CD4-positive, alpha-beta T cell (primary cell): Measurements from ENCODE around the gene MOBP. TPM values are rescaled to one million over a fixed set of nuclear protein-coding genes. Genes with fewer than 3 reads are reported as not detected.

ENCODE experiments used
- ATAC-seq: fragments of 200-7000 bp; cut with Tn5 transposase; one replicate; pipeline ENCODE4 v1.10.0; 2022; ENCODE audit warnings: mild to moderate bottlenecking; ENCODE audit not compliant: poor library complexity
- CTCF ChIA-PET: fragments of 350-600 bp; sonication (Branson Sonifier 250); formaldehyde crosslinking; loops from one replicate; lab custom pipeline; 2021; ENCODE audit warnings: antibody characterized with exemption, inconsistent platforms; lab: Charles Lee
- POLR2A ChIA-PET: fragments of 350-600 bp; sonication (Branson Sonifier 250); formaldehyde crosslinking; loops from one replicate; lab custom pipeline; 2021; ENCODE audit warnings: antibody characterized with exemption, inconsistent platforms; lab: Charles Lee
- DNase-seq, 14 experiments: peaks; one replicate each; pipeline ENCODE4 v3.0.0-alpha.2; 2013 to 2020; ENCODE audit warnings: mixed read lengths in 2 of 14
- H3K27ac ChIP-seq, 2 donors: one replicate each; pipeline versions ENCODE4 v1.5.1 to v1.7.0; 2013; ENCODE audit warnings: low read length in 2 of 2, low read depth in 1 of 2, mild to moderate bottlenecking in 1 of 2
- H3K27me3 ChIP-seq, 2 experiments: 1 replicate in 1 of 2; 2 replicates in 1 of 2; pipeline versions ENCODE4 v1.6.1 to v1.7.0; 2013; ENCODE audit warnings: low read length in 2 of 2, control low read depth in 1 of 2, mild to moderate bottlenecking in 1 of 2, moderate library complexity in 1 of 2; ENCODE audit not compliant: insufficient read depth in 2 of 2, control insufficient read depth in 1 of 2
- H3K36me3 ChIP-seq: one replicate; pipeline ENCODE4 v1.6.1; 2013; ENCODE audit warnings: low read length, control low read depth; ENCODE audit not compliant: insufficient read depth
- H3K4me1 ChIP-seq: one replicate; pipeline ENCODE4 v1.6.1; 2013; ENCODE audit warnings: low read length, control low read depth; ENCODE audit not compliant: insufficient read depth
- H3K4me3 ChIP-seq: one replicate; pipeline ENCODE4 v1.5.1; 2013; ENCODE audit warnings: mild to moderate bottlenecking, low read length, moderate library complexity
- H3K9me3 ChIP-seq, 2 experiments: 1 replicate in 1 of 2; 2 replicates in 1 of 2; pipeline versions ENCODE4 v1.6.1 to v1.7.0; 2013; ENCODE audit warnings: low read length in 2 of 2, mild to moderate bottlenecking in 2 of 2, control low read depth in 1 of 2, moderate library complexity in 1 of 2; ENCODE audit not compliant: control insufficient read depth in 1 of 2, insufficient read depth in 1 of 2
- H3K27ac Mint-ChIP-seq: one replicate; pipeline ENCODE4 v1.8.0; 2020; ENCODE audit warnings: mixed read lengths
- H3K27me3 Mint-ChIP-seq: one replicate; pipeline ENCODE4 v1.8.0; 2021; ENCODE audit warnings: mixed read lengths
- H3K36me3 Mint-ChIP-seq: one replicate; pipeline ENCODE4 v1.8.0; 2021; ENCODE audit warnings: low read depth, mixed read lengths
- H3K4me1 Mint-ChIP-seq: one replicate; pipeline ENCODE4 v1.8.0; 2021; ENCODE audit warnings: low read depth, mixed read lengths
- H3K4me3 Mint-ChIP-seq: one replicate; pipeline ENCODE4 v1.8.0; 2020; ENCODE audit warnings: mild to moderate bottlenecking, mixed read lengths
- H3K9me3 Mint-ChIP-seq: one replicate; pipeline ENCODE4 v1.8.0; 2020; ENCODE audit warnings: mixed read lengths
- intact Hi-C, 2 experiments: fragments of 100-400 bp; cut with DNase I in 1 of 2; cut with micrococcal nuclease in 1 of 2; formaldehyde crosslinking; loops; one replicate each; pipeline versions ENCODE4 v1.15.1 to v1.9.0; 2023 to 2025; cut with DNase I, micrococcal nuclease
- total RNA-seq, 174 experiments: library from RNA in 2 of 174; stranded (reverse) in 2 of 174; gene quantifications; one replicate each; pipeline ENCODE4 v1.2.3 and lab custom pipeline; 2021 to 2026
- TF ChIP-seq, protein P1 (sequence below): fragments of 200-600 bp; IDR thresholded peaks from one replicate; pipeline ENCODE4 v1.8.0; 2022; ENCODE audit warnings: antibody characterized with exemption, mild to moderate bottlenecking

Gene MOBP
- total RNA-seq, 2 experiments from 2014 or later, result not detected

DNA sequence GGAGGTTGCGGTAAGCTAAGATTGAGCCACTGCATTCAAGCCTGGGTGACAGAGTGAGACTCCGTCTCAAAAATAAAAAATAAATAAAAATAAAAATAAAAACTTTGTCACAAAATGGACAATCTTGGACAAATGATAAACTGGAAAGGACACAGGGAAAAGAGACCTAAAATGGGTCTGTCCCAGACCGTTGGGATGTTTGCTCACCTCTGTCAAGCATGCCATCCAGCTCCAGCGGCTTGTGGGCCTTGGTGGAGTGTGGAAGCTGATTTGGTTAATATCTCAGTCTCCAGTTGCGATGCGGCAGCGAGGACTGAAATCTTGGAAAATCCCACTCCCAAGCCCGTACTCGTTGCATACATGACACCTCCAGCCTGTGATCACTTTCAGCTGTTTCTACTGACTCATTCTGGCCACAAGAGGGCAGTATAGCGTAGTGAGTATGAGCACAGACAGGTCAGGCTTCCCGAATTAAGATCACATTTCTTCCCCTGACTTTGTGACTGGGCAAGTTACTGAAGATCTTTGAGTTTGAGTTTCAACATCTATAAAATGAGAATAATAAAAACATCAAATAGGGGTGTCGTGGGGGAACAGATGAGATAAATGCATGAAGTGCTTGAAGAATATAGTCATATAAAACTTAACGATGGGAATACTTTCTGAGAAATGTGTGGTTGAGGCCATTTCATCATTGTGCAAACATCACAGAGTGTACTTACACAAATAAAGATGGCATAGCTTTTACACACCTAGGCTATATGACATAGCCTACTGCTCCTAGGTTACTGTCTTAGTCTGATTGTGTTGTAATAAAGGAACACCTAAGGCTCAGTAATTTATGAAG is 19.6 kb upstream of the MOBP start:
- ChIA-PET CTCF (interaction anchor here (0.7 to 1.7 kb wide), 10 partner anchors 9 to 869 kb away, joined by 3 to 6 read pairs (median 4); partner anchors contain the start of gene RPSA), POLR2A (interaction anchor here (0.6 to 0.8 kb wide), 3 partner anchors 24 to 951 kb away, joined by 3 to 5 read pairs (median 3); partner anchors contain the start of gene RPSA)
- intact Hi-C loops, result loop anchor here (1.0 to 10.0 kb wide), 5 partner anchors 41 to 869 kb away; partner anchors contain the start of gene RPSA (in 2 of the 2)
- no peaks in the 10 kb centered on the region for H3K36me3 ChIP-seq
- no peaks in the 10 kb centered on the region for H3K4me1 Mint-ChIP-seq
- H3K9me3 ChIP-seq, result no peaks in the 10 kb centered on the region
- H3K27me3 Mint-ChIP-seq, result no peaks in the 10 kb centered on the region
- TF ChIP-seq, protein P1, sequence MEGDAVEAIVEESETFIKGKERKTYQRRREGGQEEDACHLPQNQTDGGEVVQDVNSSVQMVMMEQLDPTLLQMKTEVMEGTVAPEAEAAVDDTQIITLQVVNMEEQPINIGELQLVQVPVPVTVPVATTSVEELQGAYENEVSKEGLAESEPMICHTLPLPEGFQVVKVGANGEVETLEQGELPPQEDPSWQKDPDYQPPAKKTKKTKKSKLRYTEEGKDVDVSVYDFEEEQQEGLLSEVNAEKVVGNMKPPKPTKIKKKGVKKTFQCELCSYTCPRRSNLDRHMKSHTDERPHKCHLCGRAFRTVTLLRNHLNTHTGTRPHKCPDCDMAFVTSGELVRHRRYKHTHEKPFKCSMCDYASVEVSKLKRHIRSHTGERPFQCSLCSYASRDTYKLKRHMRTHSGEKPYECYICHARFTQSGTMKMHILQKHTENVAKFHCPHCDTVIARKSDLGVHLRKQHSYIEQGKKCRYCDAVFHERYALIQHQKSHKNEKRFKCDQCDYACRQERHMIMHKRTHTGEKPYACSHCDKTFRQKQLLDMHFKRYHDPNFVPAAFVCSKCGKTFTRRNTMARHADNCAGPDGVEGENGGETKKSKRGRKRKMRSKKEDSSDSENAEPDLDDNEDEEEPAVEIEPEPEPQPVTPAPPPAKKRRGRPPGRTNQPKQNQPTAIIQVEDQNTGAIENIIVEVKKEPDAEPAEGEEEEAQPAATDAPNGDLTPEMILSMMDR, result peak; percentile 80
- H3K27me3 ChIP-seq, result peaks cover 0 to 2% of the 10 kb centered on the region in 2 experiments
- no peak overlapping the region for H3K4me3 Mint-ChIP-seq
- H3K27ac Mint-ChIP-seq, result no peak overlapping the region
- peaks cover 2% of the 10 kb centered on the region for H3K4me1 ChIP-seq
- ATAC-seq, result peak; percentile 79
- H3K36me3 Mint-ChIP-seq, result no peaks in the 10 kb centered on the region
- no peaks in the 10 kb centered on the region for H3K9me3 Mint-ChIP-seq
- peak; percentile 6 to 85 (median 44) for DNase-seq
- no peak overlapping the region for H3K4me3 ChIP-seq
- H3K27ac ChIP-seq, result no peak overlapping the region

DNA sequence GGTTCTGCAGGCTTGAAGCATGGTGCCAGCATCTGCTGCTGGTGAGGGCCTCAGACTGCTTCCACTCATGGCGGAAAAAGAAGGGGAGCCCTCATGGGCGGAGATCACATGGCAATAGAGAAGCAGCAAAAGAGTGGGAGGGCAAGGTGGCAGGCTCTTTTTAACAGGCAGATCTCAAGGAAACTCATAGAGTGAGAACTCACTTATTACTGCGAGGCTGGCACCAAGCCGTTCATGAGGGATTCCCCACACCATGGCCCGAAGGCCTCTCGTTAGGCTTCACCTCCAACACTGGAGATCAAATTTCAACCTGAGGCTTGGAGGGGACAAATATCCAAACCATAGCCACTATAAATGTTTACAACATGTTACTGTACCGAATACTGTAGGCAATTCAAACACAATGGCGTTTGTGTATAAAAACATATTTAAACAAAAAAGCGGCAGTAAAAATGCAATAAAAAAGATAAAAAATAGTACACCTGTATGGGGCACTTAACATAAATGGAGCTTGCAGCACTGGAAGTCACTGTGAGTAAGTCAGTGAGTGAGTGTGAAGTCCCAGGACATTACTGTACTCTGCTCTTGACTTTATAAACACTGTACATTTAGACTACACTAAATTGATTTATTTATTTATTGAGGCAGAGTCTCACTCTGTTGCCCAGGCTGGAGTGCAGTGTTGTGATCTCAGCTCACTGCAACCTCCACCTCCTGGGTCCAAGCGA is 18.8 kb upstream of the MOBP start:
- CTCF ChIA-PET, result interaction anchor here (1.3 to 1.7 kb wide), 3 partner anchors 10 to 37 kb away, joined by 3 to 6 read pairs (median 5); no protein-coding TSS in a partner anchor
- no peaks in the 10 kb centered on the region for H3K4me1 Mint-ChIP-seq

DNA sequence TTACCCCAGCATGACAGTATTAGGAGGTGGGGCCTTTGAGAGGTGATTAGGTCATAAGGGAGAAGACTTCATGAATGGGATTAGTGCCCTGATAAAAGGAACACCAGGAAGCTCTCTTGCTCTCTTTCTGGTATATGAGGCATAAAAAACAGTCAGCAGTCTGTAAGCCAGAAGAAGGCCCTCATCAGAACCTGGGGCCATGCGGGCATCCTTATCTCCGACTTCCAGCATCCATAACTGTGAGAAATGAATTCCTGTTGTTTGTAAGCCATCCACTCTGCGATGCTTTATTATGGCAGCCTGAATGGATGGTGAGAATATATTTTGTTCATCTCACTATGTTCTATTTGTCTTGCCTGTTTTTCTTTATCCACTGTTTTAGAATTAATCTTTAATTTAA is 17.7 kb upstream of the MOBP start:
- Mint-ChIP-seq H3K36me3 (no peaks in the 10 kb centered on the region), H3K4me1 (no peaks in the 10 kb centered on the region), H3K27ac (no peak overlapping the region), H3K27me3 (peaks cover 10% of the 10 kb centered on the region), H3K9me3 (no peaks in the 10 kb centered on the region), H3K4me3 (no peak overlapping the region)
- ChIA-PET POLR2A (no interaction called here), CTCF (no interaction called here)
- no peaks in the 10 kb centered on the region for H3K36me3 ChIP-seq
- TF ChIP-seq, protein P1, result no peak
- ATAC-seq (no peak), DNase-seq (no peak)
- intact Hi-C loops, result loop anchor here (5.0 to 10.0 kb wide), 3 partner anchors 42 to 725 kb away; partner anchors contain the start of gene RPSA (in 1 of the 2)
- peaks cover 0 to 9% of the 10 kb centered on the region in 2 experiments for H3K27me3 ChIP-seq
- peaks cover 2% of the 10 kb centered on the region for H3K4me1 ChIP-seq
- H3K9me3 ChIP-seq, result no peaks in the 10 kb centered on the region
- H3K4me3 ChIP-seq, result no peak overlapping the region
- H3K27ac ChIP-seq, result no peak overlapping the region

More for the DNA sequence above, 18.8 kb upstream of the MOBP start:
- no peaks in the 10 kb centered on the region for H3K9me3 Mint-ChIP-seq
- H3K27ac ChIP-seq, result no peak overlapping the region
- POLR2A ChIA-PET, result no interaction called here
- no peak overlapping the region for H3K4me3 ChIP-seq
- H3K27me3 Mint-ChIP-seq, result peaks cover 4% of the 10 kb centered on the region
- no peak overlapping the region for H3K4me3 Mint-ChIP-seq
- no peak overlapping the region for H3K27ac Mint-ChIP-seq
- no peaks in the 10 kb centered on the region for H3K9me3 ChIP-seq
- peaks cover 0 to 9% of the 10 kb centered on the region in 2 experiments for H3K27me3 ChIP-seq
- intact Hi-C loops, result loop anchor here (1.0 to 10.0 kb wide), 5 partner anchors 41 to 869 kb away; partner anchors contain the start of gene RPSA (in 2 of the 2)
- no peaks in the 10 kb centered on the region for H3K36me3 Mint-ChIP-seq
- DNase-seq (no peak), ATAC-seq (no peak)
- TF ChIP-seq, protein P1, result no peak
- H3K4me1 ChIP-seq, result peaks cover 2% of the 10 kb centered on the region
- no peaks in the 10 kb centered on the region for H3K36me3 ChIP-seq
